NCI-H510A treated with DMSO at 0.1 percent for 48 hours (cell line): ENCODE measurements around the gene SCRN2.
A peak's percentile ranks its signal among the peaks of the same experiment; 100 is the strongest.

Experiments used
- DNase-seq: peaks from one replicate; lab custom pipeline; 2025; lab: John Stamatoyannopoulos, UW

Gene SCRN2

DNA sequence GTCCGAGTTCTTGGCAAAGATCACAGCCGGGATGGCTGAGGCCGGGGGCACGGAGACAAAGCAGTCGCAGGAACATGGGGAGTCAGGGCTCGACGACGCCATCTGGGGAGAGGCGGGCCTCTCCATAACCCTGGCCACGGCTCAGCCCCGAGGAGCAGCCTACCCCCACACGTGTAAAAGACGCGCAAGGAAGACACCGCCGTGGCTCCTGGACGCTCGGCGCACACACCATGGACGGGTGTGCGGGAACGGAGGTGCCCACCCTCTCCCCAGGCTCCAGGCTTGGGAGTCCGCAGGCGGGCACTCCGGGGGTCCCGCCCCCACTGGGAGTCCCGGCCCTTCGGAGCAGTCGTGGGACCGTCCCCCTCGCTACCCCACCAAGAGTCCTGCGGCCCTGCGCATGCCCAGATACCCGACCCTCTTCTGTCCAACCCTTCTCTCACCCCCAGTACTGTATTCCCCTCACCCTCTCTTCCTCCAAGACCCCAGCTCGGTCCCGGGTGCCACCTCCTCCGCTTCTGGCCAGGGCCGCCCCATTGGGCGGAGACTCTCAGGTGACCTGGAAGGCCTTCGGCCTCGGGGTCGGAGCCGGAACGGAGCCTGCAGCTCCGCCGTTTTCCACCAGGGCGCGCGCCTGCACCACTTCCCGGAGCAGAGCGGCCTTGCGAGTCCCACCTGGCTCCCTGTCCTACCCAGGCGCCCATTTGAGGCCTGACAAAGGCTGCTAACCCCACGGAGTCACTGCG is at the start of gene SCRN2:
Gene SCRN2 (minus strand): TSS at position 532 of the 746 bp plus-strand sequence. CDS start 430 bp downstream, at position 102.
- peak; percentile 96 for DNase-seq

DNA sequence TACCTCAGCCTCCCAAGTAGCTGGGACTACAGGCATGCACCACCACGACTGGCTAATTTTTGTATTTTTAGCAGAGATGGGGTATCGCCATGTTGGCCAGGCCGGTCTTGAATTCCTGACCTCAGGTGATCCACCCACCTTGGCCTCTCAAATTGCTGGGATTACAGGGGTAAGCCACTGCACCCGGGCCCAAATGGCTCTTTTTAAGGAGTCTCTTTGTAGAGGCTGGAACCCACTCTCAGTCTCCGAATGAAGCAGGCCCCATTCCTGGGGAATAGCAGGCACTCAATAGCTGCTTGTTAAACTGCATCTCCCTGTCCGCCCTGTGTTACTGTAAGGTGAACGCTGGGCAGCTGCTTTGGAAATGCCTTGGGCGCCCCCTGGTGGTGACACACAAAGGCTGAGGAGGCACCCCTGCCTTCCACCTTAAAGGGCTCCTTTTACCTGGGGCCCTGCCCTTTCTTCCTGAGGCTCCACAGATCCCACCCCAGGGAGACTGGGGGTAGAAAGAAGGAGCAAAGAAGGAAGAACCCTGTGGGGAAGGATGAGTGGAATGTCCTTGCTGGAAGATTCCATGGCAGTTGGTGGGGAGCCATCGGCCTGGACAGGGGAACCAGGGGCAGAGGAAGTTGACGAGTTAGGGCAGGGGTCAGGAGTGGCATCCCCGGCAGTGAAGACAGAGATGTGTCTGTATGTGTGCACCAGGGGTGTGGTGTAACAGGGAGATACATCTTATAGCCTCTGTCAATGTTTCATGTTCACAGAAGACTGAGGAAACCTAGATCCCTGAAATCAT is 48.9 kb upstream of the SCRN2 start:
- DNase-seq, result peak; percentile 93

DNA sequence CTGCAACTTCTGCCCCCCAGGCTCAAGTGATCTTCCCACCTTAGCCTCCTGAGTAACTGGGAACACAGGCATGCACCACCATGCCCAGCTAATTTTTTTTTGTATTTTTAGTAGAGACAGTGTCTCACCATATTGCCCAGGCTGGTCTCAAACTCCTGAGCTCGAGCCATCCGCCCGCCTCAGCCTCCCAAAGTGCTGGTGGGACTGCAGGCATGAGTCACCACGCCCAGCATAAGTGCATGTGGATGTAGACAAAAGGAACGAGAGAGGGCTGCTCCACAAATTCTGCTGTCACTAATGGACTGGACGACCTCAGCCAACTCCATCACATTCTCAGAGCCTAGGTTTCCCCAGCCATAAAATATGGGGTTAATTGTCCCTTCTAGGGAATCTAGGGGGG is 47.2 kb upstream of the SCRN2 start:
- no peak for DNase-seq

DNA sequence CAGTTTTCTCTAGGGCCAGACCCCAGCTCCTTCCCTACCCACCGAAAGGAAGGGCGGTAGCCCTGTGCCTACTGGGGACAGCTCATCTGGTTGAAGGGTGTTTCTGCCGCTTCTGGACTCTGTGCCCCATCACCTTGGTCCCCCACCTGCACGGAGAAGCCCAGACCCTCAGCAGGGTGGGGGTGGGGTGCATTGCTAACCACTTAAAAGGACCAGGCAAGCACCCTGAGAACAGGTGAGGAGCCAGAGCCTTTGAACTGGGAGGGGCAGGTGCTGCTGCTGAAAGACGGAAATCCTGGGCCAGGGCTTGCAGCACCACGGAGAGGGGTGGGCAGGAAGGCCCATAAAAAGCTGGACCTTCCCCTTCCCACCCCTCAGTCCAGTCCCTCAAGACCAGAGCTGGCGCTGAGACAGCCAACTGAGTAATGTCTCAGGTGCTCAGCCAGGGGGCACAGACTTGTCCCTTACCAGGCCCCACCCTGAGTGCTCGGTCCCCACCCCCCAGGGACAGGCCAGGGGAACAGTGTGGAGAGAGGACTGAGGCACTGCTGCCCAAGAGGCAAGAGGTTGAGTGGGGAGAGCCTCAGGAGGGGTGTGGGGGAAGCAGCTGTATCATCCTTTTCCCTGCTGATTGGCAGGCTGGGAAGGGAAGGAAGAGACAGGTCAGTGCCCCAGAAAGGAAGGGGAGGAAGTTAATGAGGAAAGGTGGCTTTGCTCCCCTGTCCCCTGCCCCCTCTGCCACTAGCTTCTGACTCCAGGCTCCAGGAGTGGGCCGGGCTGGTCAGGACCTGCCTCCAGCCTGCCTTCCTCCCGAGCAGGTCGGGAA is 44.0 kb upstream of the SCRN2 start:
- no peak for DNase-seq

DNA sequence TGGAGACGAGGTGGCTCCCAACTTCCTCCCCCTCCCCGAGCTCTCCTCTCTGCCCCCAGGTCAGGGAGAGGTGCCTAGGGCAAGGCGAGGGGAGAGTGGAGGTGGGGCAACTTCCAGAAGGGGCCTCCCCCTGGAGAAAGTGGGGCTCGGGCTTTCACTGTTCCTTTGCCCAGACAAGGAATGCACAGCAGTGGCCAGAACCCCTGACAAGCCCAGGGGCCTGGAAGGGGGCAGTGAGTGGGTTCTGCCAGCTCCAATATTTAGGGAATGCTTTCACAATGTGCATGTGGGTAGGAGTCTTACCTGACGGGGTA is 43.3 kb upstream of the SCRN2 start:
- DNase-seq, result no peak

DNA sequence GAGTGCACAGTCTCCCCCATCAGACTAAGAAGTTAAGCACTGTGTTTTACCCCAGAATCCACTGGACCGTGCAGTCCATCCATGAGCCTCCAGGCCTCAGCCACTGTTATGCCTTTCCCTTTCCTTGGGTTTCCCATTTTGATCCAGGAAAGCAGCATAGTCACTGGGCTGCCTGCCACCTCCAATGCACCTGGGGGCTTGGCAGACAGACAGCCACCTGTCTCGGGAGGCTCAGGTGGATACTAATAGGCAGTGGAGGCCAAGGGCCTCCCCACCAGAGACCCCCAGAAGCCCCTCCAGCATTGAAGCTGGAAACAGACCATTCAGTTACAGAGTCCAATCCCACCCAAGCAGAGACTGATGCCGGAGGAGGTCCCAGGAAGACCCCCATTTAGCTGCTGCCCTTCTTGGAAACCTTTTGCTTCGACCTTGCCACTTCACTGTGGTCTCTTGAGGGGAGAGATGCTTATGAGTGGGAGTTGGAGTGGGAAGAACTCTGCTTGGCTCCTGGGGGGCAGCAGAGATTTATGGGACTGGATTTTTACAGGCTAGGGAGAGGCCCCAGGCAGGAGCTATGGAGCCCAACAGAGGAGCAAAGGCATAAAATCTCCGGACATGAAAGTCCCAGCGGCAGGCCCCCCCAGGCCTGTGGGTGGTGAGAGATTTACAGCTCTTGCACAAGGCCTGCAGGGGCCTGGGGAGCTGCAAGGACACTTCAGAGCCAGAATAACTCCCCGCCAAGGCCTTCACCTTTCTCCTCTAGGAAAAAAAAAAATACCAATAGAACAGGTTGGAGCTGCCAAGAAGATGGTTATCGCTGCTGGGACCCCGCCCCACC is 42.7 kb upstream of the SCRN2 start:
- DNase-seq, result no peak

DNA sequence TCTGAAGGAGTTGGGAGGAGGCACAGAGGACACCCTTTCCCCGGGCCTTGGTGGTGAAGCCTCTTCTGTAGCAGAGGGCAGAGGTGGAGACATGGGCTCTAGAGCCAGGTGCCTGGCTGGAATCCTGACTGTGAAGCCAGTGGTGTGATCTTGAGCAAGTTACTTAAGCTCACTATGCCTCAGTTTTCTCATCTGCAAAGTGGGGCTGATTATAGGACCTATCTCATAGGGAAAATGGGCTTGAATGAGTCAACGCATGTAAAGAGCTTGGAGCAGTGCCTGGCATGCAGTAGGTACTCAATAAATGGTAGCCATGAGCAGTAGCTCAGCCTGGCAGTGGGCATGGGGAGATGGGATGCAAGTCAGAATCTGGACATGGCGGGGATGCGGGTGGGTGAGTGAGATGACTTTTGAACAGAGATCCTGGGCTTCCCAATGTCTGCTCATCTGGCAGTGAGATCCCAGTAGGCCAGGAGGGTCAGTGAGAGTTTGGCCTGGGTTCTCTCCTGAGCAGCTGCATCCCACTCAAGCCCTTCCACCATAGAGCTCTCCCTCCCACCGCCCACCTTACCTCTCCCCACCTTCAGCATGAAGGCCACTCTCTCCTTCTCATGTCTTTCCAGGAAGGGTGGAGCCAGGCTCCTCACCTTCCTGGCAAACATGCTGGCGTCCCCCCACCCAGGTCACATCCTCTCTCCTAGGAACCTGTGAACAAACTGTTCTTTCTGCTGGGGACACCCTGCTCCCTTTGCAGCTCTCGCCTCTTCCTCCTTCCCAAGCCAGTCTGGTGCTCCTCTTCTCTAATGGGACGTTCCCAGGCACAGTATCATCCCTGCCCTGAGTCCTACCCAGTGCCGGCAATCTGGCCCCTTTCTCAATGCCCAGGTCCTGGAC is 41.9 kb upstream of the SCRN2 start:
- DNase-seq, result no peak

DNA sequence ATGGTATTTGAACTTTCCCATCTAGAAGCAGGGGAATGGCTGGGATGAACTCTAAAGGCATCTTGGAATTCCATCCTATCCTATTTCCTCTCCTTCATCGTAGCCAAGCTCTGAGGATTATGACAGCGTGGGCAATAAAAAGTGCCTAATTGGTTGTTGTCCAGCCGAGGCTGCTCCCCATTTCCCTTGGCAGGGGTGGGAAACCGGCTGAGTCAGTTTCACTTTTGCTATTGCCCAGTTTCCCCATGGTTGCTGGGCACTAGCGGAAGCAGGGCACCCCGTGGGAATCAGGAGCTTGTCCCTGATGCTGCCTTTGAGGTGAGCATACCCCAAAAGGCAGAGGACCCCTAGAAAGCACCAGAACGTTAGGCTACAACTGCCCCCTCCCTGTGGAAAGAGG is 41.2 kb upstream of the SCRN2 start:
- no peak for DNase-seq

DNA sequence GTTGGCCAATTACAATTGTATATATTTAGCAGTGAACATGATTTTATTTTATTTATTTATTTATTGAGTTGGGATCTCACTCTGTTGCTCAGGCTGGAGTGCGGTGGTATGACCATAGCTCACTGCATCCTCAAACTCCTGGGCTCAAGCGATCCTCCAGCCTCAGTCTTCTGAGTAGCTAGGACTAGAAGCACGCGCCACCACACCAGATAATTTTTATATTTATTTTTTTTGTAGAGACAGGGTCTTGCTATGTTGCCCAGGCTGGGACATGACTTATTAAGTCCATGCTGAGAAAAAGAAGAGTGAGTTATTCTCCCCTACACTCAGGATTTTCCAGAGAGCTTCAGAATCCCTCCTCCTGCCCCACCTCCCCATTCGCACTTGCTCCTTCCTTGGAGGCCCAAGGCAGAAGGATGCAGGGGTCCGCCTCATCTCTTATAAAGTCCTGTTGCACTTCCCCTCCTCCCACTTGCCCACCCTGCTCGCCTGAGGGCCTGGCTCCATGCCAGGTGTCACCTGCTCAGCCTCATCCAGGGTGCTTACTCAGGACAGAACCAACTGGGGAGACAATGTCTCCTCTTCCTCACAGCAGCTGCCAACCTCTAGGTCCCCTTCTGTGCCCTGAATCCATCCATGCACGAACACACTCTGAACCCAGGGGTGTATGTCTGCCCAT is 38.8 kb upstream of the SCRN2 start:
- DNase-seq, result no peak

DNA sequence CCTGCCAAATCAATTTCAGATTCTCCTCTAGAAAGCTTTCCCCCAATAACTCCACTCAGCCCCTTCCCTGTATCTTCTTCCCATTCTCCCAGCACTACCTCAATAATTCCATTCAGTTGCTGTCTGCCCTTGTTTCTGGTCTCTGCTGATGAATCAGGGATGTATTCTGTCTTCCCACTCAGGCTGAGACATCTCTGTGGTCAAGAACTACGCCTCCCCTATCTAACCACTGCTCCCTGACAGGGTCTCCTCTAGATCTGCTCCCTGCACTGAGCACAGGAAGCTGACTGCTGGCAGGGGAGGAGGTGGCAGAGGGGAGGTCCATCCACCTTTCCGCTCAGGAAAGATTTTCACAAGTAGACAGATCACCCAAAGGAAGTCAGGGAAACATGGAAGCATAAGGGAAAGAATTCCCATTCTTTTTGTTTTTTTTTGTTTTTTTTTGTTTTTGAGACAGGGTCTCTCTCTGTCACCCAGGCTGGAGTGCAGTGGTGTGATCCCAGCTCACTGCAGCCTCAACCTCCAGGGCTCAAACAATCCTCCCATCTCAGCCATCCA is 38.0 kb upstream of the SCRN2 start:
- DNase-seq, result no peak

DNA sequence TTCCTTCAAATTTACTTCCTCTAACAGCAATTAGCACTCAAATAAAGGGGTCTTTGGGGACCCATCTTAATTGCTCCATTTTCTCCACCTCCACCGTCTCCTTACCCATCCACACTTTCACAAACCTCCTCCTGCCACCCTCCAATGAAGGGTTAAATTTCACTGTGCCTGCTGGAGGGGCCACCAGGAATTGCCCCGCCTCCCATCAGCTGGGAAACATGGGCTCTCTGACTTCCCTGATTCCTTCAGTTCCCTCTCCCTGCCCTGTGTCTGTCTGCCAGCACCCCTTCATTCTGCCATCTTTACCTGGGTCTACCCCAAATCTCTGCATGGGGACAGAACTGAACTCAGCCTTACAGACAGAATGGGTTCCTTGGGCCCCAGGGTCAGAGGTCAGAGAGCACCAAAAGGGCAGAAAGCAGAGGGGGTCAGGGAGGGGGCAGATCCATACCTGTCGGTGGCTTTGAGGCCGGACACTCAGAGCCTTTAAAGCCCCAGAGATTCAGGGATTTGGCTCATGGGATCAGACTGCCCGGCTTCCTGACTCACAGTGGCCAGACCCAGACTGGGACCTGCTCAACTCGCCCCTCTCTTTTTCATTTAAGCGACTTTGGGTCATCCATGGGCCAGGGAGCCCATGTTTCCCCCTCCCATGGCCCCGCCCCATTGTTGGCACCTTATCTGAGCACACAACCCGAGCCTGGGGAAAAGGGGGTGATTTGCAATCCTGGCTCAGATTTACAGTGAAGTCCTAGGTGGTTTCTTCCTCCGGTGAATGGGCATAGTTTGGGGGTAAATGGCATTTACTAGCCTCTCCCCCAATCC is 37.3 kb upstream of the SCRN2 start:
- DNase-seq, result no peak

DNA sequence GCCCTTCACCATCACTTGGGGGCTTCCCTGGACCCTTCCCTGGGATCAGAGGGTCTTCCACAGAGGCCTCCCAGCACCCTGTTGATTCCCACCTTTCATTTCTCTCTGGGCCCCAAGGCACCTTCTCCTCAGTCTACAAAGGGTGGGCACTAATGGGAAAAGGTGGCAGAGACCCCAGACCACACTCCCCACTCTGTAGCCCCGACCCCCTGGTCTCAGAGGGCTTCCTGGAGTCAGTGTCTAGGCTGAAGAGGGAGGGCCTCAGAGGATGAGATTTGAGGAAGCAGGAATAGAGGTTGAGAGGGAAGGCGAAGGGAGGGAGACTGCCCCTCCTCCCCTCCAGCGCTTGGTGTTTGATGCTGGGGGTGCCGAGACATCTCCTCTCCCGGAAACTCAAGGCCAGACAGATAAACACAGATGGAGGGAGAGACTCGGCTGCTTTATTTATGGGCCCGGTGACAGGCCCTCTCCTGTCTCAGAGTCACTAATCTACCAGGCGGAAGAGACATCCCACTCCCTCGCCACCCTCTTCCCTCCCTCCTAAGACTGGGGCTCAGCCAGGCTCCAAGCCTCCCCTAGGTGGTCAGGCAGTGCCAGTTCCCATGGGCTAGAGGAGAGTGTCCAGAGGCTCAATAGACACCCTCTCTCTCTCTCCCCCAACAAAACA is 36.4 kb upstream of the SCRN2 start:
- no peak for DNase-seq

DNA sequence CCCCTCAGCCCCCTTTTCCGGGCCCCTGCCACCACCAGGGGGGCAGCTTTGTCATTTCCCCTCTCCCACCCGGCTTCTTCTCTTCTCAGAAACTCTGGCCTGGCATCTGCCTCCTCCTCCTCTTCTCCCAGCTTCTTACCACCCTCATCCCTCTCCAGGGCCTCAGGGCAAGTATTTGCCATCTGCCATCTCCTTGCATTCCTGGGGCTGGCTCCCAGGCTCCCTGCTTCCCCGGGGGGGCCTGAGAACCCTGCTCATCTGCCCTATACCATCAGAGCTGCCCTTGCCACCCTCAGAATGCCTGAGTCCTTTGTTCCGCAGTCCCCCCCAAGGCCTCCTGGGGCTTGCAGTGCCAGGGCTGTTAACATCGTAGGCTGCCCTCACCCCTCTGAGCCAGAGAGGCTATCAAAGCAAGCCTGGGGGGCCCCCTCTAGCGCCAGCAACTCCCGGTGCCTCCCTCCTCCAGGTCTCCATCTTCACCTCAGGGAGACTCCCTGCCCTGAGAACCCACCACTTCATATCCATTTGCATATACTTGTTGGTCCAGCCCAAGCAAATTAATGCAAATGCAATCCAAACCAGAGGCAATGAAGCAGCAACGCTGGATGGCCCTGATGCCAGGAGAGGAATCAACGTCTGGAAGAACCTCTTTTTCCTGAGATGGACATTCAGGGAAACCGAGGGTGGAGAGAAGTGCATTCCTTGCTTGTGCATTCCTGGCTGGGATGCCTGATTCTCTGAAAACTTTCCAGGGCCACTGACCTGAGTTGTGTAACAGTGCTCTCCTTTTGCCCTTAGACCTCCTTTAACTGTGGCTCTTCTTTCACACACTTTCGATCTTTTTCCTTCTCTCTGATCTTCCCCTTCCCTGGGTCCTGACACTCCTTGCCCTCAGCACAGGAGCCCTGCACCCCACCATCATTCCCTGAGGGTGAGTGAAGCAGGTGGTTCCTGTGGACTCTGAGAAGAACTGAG is 34.2 kb upstream of the SCRN2 start:
- DNase-seq, result no peak

DNA sequence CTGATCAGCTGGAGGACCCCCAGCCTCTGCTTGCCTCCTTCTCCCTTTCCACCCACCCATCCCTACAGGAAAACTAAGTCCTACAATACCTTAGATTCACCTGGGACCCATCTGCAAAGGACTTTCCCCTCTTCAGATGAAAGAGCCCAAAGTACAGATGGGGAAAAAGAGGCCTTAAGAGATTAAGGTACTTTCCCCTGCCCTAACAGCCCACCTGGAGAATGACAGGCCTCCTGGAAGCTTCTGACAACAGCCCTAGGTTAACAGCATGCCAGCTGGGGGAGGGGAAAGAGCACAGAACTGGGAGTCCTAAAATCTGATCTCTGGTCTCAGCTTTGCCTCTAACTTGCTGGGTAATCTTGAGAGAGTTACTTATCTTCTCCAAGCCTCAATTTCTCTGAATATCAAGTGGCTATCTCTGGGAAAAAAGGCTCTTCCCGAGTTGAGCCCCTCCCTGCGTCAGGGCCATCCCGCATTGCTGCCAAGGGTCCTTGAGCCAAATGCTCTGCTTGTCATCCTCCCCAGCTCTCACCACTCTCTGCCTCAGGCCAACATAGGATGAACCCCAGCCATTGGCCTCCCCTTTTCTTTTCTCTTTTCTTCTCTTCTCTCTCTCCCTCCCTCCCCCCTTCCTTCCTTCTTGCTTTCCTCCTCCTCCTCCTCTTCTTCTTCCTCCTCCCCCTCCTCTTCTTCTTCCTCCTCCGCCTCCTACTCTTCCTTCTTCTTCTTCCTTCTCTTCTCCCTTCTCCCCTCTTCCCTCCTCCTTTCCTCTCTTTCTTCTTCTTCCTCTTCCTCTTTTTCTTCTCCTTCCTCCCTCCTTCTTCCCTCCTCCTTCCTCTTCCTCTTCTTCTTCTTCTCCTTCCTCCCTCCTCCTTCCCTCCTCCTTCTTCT is 32.4 kb upstream of the SCRN2 start:
- no peak for DNase-seq

DNA sequence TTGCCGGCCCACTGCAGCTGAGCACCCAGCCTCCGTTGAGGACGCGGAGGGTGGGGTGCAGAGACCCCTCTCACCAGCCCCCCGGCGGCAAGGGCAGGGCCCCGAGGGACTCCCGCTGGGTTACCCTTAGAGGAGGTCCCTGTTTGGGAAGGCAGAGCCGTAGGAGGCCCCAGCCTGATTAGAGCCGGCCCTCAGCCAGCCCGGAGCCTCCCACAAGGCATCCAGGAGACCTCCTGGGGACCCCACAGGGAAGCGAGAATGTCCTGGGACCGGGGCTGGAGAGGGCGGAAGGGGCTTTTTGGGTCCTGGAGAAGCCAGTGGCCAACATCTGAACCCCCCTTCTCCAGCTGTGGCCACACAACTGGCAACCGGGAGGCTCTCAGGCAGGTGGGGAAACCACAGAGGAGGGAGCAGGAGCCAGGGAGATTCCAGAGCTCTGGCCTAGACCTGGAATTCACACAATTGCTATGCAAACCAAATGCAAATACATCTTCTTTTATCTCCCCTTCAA is 31.6 kb upstream of the SCRN2 start:
- DNase-seq, result no peak
